ENCODE measurements around the gene ZBTB4.

Gene ZBTB4

DNA sequence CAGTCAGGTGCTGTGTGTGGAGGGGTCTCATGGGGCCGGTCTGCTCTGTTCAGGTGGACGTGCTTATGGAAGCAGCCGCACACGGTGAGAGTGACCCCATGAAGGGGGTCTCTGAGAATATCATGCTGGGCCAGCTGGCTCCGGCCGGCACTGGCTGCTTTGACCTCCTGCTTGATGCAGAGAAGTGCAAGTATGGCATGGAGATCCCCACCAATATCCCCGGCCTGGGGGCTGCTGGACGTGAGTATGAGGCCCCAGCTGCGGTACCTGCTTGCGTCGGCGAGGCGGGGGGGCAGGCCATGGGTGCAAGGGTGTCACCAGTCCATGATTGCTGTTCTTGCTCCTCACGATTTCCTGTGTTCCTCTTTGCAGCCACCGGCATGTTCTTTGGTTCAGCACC lies 32.7 kb upstream of the ZBTB4 start:
- TF ChIP-seq, protein P1, sequence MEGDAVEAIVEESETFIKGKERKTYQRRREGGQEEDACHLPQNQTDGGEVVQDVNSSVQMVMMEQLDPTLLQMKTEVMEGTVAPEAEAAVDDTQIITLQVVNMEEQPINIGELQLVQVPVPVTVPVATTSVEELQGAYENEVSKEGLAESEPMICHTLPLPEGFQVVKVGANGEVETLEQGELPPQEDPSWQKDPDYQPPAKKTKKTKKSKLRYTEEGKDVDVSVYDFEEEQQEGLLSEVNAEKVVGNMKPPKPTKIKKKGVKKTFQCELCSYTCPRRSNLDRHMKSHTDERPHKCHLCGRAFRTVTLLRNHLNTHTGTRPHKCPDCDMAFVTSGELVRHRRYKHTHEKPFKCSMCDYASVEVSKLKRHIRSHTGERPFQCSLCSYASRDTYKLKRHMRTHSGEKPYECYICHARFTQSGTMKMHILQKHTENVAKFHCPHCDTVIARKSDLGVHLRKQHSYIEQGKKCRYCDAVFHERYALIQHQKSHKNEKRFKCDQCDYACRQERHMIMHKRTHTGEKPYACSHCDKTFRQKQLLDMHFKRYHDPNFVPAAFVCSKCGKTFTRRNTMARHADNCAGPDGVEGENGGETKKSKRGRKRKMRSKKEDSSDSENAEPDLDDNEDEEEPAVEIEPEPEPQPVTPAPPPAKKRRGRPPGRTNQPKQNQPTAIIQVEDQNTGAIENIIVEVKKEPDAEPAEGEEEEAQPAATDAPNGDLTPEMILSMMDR (IDR thresholded peaks at IDR 0.05): no peak

DNA sequence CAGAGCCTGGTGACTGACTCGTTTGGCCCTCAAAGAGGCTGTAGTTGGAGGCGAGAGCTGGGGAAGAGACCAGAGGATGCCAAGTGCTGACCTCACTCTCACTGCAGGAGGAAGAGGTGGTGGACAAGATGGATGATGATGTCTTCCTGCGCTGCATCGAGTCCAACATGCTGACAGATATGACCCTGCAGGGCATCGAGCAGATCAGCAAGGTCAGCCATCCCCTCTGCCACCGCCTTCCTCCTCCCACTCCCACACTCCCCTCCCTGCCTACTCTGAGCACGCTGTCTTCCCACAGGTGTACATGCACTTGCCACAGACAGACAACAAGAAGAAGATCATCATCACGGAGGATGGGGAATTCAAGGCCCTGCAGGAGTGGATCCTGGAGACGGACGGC lies 31.7 kb upstream of the ZBTB4 start:
- TF ChIP-seq, protein P1 (IDR thresholded peaks at IDR 0.05): no peak

DNA sequence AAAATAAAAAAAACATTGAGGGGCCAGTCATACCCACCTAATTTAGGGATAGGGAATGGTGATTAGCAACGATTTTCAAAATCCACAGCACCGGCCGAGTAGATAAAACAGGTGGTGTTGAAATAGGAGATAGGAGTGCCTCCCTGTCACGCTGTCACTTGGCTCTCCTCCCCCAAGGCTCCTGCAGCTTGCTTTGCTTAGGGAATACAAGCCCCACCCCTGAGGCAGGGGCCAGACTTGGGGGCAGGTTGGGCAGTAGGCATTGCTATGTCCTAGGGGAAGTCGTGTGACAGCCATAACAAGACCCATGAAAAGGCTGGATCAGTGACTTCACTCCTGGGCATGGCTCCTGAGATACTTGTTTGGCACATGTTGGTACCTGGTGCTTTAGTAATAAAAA lies 30.5 kb upstream of the ZBTB4 start:
- TF ChIP-seq, protein P1 (IDR thresholded peaks at IDR 0.05): no peak

DNA sequence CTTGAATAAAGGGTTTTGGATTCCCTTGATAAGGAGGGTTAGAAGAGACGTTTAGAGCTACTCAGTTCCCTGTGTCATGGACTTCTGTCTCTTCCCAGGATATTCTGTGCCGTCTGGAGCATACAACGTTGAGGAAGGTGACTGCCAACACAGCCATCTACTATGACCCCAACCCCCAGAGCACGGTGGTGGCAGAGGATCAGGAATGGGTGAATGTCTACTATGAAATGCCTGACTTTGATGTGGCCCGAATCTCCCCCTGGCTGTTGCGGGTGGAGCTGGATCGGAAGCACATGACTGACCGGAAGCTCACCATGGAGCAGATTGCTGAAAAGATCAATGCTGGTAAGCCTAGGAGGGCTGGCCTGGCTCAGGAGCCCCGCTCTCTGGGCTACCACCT lies 29.4 kb upstream of the ZBTB4 start:
- TF ChIP-seq, protein P1 (IDR thresholded peaks at IDR 0.05): no peak

DNA sequence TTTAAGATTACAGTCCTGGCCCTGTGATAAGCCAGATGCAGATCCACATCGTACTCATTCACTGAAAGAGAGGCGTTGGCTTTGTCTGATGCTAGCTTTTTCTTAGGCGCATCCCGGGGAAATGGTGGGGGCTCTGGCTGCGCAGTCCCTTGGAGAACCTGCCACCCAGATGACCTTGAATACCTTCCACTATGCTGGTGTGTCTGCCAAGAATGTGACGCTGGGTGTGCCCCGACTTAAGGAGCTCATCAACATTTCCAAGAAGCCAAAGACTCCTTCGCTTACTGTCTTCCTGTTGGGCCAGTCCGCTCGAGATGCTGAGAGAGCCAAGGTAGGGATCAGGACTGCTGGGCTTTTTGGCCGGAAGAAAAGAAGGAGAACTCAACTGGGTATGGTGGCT lies 28.7 kb upstream of the ZBTB4 start:
- TF ChIP-seq, protein P1 (IDR thresholded peaks at IDR 0.05): no peak

DNA sequence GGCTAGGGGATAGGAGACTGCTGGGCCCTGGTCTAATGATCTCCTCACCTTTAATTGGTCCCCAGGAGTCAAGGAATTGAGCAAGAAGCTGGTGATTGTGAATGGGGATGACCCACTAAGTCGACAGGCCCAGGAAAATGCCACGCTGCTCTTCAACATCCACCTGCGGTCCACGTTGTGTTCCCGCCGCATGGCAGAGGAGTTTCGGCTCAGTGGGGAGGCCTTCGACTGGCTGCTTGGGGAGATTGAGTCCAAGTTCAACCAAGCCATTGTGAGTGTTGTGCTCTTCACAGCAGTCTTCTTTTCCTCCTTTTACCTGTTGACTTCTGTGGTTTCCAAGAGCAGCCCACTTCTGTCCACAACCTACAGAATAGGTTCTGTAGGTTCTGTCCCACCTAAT lies 24.1 kb upstream of the ZBTB4 start:
- TF ChIP-seq, protein P1 (IDR thresholded peaks at IDR 0.05): no peak

DNA sequence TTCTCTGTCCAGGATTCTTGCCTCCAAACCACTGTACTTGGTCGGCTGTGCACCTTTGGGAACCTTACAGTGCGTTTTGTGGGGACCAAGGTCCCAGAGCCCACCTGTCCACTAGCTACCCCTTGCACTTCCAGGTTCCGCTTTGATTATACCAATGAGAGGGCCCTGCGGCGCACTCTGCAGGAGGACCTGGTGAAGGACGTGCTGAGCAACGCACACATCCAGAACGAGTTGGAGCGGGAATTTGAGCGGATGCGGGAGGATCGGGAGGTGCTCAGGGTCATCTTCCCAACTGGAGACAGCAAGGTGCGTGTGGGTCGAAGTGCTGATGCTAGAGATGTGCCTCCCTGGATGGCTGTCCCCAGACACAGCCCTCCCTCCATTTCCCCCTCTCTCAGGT lies 23.6 kb upstream of the ZBTB4 start:
- TF ChIP-seq, protein P1 (IDR thresholded peaks at IDR 0.05): no peak

DNA sequence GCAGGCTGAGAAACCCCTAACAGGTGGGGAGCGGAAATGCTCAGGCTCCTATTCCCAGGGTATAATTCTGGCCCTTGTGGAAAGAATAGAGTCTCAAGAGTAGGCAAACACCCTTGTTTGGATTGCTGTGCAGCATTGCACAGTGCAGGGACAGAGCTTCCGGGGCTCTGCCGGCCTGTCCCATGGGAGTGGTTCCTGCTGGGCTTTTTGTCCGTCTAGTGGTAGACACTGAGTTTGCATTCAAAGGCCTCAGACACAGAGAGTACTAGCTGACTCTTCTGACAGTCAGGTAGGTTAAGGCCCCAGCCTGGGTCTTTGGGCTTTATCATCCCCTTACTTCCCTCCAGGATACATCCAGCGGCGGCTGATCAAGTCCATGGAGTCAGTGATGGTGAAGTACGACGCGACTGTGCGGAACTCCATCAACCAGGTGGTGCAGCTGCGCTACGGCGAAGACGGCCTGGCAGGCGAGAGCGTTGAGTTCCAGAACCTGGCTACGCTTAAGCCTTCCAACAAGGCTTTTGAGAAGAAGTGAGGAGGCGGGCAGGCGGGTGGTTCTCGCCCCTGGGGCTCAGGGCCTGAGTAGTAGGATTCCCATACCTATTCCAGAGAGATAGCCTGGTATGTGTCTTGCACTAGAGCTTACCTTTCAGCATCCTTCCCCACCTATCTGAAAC lies 22.9 kb upstream of the ZBTB4 start:
- TF ChIP-seq, protein P1 (IDR thresholded peaks at IDR 0.05): no peak
